NB4 (cell line): ENCODE results near the gene CTSK.

Source experiments
- TF ChIP-seq, protein P1 (sequence below): IDR thresholded peaks from one replicate; pipeline ENCODE4 v1.5.1; 2012; ENCODE audit warnings: low read depth, low read length
- TF ChIP-seq, protein P2 (sequence below): IDR thresholded peaks from 2 replicates; pipeline ENCODE4 v1.6.1; 2011; ENCODE audit warnings: low read depth, low read length

DNA sequence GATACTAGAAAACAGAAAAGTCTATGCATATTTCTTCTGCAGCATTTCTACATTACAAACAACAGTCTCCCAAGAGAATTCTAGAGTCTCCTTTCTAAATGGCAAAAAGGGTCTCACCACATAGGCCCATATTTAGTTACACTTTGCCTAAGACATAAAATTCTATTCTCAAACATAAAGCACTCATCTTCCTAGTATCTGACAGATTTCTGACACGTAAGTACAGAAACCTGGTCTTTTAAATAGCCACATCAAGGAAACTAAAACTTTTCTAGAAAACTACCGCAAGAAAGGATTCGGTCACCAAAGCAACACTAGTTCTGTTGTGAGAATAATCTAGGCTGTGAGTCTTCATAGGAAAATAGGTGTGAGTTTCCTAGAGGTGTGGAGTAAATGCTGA lies 33.6 kb upstream of the CTSK start:
- TF ChIP-seq, protein P1, sequence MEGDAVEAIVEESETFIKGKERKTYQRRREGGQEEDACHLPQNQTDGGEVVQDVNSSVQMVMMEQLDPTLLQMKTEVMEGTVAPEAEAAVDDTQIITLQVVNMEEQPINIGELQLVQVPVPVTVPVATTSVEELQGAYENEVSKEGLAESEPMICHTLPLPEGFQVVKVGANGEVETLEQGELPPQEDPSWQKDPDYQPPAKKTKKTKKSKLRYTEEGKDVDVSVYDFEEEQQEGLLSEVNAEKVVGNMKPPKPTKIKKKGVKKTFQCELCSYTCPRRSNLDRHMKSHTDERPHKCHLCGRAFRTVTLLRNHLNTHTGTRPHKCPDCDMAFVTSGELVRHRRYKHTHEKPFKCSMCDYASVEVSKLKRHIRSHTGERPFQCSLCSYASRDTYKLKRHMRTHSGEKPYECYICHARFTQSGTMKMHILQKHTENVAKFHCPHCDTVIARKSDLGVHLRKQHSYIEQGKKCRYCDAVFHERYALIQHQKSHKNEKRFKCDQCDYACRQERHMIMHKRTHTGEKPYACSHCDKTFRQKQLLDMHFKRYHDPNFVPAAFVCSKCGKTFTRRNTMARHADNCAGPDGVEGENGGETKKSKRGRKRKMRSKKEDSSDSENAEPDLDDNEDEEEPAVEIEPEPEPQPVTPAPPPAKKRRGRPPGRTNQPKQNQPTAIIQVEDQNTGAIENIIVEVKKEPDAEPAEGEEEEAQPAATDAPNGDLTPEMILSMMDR: no peak
- TF ChIP-seq, protein P2, sequence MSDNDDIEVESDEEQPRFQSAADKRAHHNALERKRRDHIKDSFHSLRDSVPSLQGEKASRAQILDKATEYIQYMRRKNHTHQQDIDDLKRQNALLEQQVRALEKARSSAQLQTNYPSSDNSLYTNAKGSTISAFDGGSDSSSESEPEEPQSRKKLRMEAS: no peak
